ENCODE data around the gene MPPED1.

- TF ChIP-seq CTCF (IDR thresholded peaks at IDR 0.05), result no peak
- TF ChIP-seq POLR2AphosphoS5 (IDR thresholded peaks at IDR 0.05), result no peak
- no peak for TF ChIP-seq POLR2A (IDR thresholded peaks at IDR 0.05)
- TF ChIP-seq EP300 (IDR thresholded peaks at IDR 0.05), result no peak
These were observed 90.6 kb downstream of the MPPED1 start for GRCh38 chr22:43502306-43502874.
